SJCRH30 (cell line): ENCODE results near the gene GNB4. TPM values are rescaled to one million over a fixed set of nuclear protein-coding genes. Genes with fewer than 3 reads are reported as not detected.

Experiments
- DNase-seq, 2 experiments: peaks; one replicate each; pipeline ENCODE4 v3.0.0-alpha.2; 2015 to 2020
- H3K27ac ChIP-seq: fragments of 250-450 bp; sonication (Bioruptor Pico); 2 replicates; pipeline ENCODE4 v1.5.1; 2020; ENCODE audit warnings: mild to moderate bottlenecking, moderate library complexity
- H3K27me3 ChIP-seq: fragments of 250-450 bp; sonication (Bioruptor Pico); 2 replicates; pipeline ENCODE4 v1.5.1; 2020; ENCODE audit warnings: mild to moderate bottlenecking, moderate library complexity
- H3K36me3 ChIP-seq: fragments of 250-450 bp; sonication (Bioruptor Pico); 2 replicates; pipeline ENCODE4 v1.5.1; 2020; ENCODE audit warnings: mild to moderate bottlenecking, moderate library complexity
- H3K4me1 ChIP-seq: fragments of 250-450 bp; sonication (Bioruptor Pico); 2 replicates; pipeline ENCODE4 v1.5.1; 2020; ENCODE audit warnings: mild to moderate bottlenecking, moderate library complexity
- H3K4me3 ChIP-seq: fragments of 250-450 bp; sonication (Bioruptor Pico); 2 replicates; pipeline ENCODE4 v1.5.1; 2020; ENCODE audit warnings: mild to moderate bottlenecking, moderate library complexity
- H3K9me3 ChIP-seq: fragments of 250-450 bp; sonication (Bioruptor Pico); replicated peaks from 2 replicates; pipeline ENCODE4 v1.5.1; 2020; ENCODE audit warnings: mild to moderate bottlenecking, moderate library complexity
- total RNA-seq: library from RNA; depleted of rRNA; stranded (reverse); fragments of >200 nt; shearing (Covaris generic); gene quantifications from 2 replicates; pipeline ENCODE4 v1.2.3, GENCODE V29; 2014

Gene GNB4
- total RNA-seq, 1 experiment from 2014 or later, result 48.1 TPM

- H3K27me3 ChIP-seq, result no peaks in the 10 kb centered on the region
- no peaks in the 10 kb centered on the region for H3K4me1 ChIP-seq
- DNase-seq, result no peak
- no peaks in the 10 kb centered on the region for H3K9me3 ChIP-seq
- H3K36me3 ChIP-seq, result no peaks in the 10 kb centered on the region
- no peak overlapping the region for H3K27ac ChIP-seq
- no peak overlapping the region for H3K4me3 ChIP-seq
Observed at GRCh38 chr3:179452872-179453271, 1.6 kb upstream of the GNB4 start.

GRCh38 chr3:179452176-179452564 lies 900 bp upstream of the GNB4 start:
- Histone ChIP-seq H3K9me3 (no peaks in the 10 kb centered on the region), H3K4me1 (no peaks in the 10 kb centered on the region), H3K36me3 (no peaks in the 10 kb centered on the region), H3K4me3 (peak overlapping the region; percentile 73), H3K27me3 (no peaks in the 10 kb centered on the region), H3K27ac (no peak overlapping the region; the same call in 1 of the 2 replicates)
- DNase-seq, result peak; percentile 2 to 46

- H3K4me3 ChIP-seq, result peak overlapping the region; percentile 73
- H3K4me1 ChIP-seq, result no peaks in the 10 kb centered on the region
- no peaks in the 10 kb centered on the region for H3K36me3 ChIP-seq
- H3K27me3 ChIP-seq, result no peaks in the 10 kb centered on the region
- peak overlapping the region; percentile 46 for H3K27ac ChIP-seq
- peak; percentile 46 to 56 for DNase-seq
- H3K9me3 ChIP-seq, result no peaks in the 10 kb centered on the region
Observed at GRCh38 chr3:179450901-179451264, 387 bp downstream of the GNB4 start.

GRCh38 chr3:179450261-179450701 lies 989 bp downstream of the GNB4 start:
- Histone ChIP-seq H3K36me3 (no peaks in the 10 kb centered on the region), H3K27me3 (no peaks in the 10 kb centered on the region), H3K27ac (peak overlapping the region; percentile 46; the same call in 1 of the 2 replicates), H3K4me1 (no peaks in the 10 kb centered on the region), H3K9me3 (no peaks in the 10 kb centered on the region), H3K4me3 (peak overlapping the region; percentile 73)
- DNase-seq, result peak in 1 of 2 experiments; percentile 33

GRCh38 chr3:179449636-179450035 lies 1.6 kb downstream of the GNB4 start:
- Histone ChIP-seq H3K27me3 (no peaks in the 10 kb centered on the region), H3K9me3 (no peaks in the 10 kb centered on the region), H3K4me3 (peak overlapping the region; percentile 73), H3K27ac (peak overlapping the region; percentile 46; the same call in 1 of the 2 replicates), H3K4me1 (no peaks in the 10 kb centered on the region), H3K36me3 (no peaks in the 10 kb centered on the region)
- no peak for DNase-seq

- Histone ChIP-seq H3K9me3 (no peaks in the 10 kb centered on the region), H3K36me3 (0 out of 2 replicates have a peak, but pooled peaks cover 3% of the 10 kb centered on the region), H3K27me3 (no peaks in the 10 kb centered on the region), H3K27ac (no peak overlapping the region), H3K4me3 (no peak overlapping the region), H3K4me1 (no peaks in the 10 kb centered on the region)
- no peak for DNase-seq
Observed at GRCh38 chr3:179447251-179447650, 4.0 kb downstream of the GNB4 start.

- Histone ChIP-seq H3K4me1 (no peaks in the 10 kb centered on the region), H3K36me3 (0 out of 2 replicates have a peak, but pooled peaks cover 3% of the 10 kb centered on the region), H3K4me3 (no peak overlapping the region), H3K9me3 (no peaks in the 10 kb centered on the region), H3K27ac (no peak overlapping the region), H3K27me3 (no peaks in the 10 kb centered on the region)
- peak in 1 of 2 experiments; percentile 17 for DNase-seq
Observed at GRCh38 chr3:179446501-179446900, 4.8 kb downstream of the GNB4 start.

- H3K36me3 ChIP-seq, result peaks cover 3% of the 10 kb centered on the region; the same call in 1 of the 2 replicates
- H3K27ac ChIP-seq, result no peak overlapping the region
- H3K27me3 ChIP-seq, result no peaks in the 10 kb centered on the region
- no peaks in the 10 kb centered on the region for H3K4me1 ChIP-seq
- no peak for DNase-seq
- H3K9me3 ChIP-seq, result no peaks in the 10 kb centered on the region
- no peak overlapping the region for H3K4me3 ChIP-seq
Observed at GRCh38 chr3:179438841-179439240, 12.4 kb downstream of the GNB4 start.

GRCh38 chr3:179436517-179436916 lies 14.8 kb downstream of the GNB4 start:
- Histone ChIP-seq H3K4me1 (no peaks in the 10 kb centered on the region), H3K4me3 (no peak overlapping the region), H3K27ac (no peak overlapping the region), H3K9me3 (no peaks in the 10 kb centered on the region), H3K27me3 (no peaks in the 10 kb centered on the region), H3K36me3 (no peaks in the 10 kb centered on the region; the same call in 1 of the 2 replicates)
- DNase-seq, result no peak

GRCh38 chr3:179432451-179432850 lies 18.8 kb downstream of the GNB4 start:
- no peak for DNase-seq
- no peaks in the 10 kb centered on the region for H3K27me3 ChIP-seq
- H3K27ac ChIP-seq, result no peak overlapping the region
- H3K36me3 ChIP-seq, result no peaks in the 10 kb centered on the region
- H3K4me3 ChIP-seq, result no peak overlapping the region
- no peaks in the 10 kb centered on the region for H3K4me1 ChIP-seq
- H3K9me3 ChIP-seq, result no peaks in the 10 kb centered on the region

GRCh38 chr3:179432021-179432420 lies 19.2 kb downstream of the GNB4 start:
- Histone ChIP-seq H3K36me3 (no peaks in the 10 kb centered on the region), H3K4me3 (no peak overlapping the region), H3K27me3 (no peaks in the 10 kb centered on the region), H3K4me1 (no peaks in the 10 kb centered on the region), H3K9me3 (no peaks in the 10 kb centered on the region), H3K27ac (no peak overlapping the region)
- DNase-seq, result no peak

- Histone ChIP-seq H3K36me3 (peaks cover 3% of the 10 kb centered on the region; the same call in 1 of the 2 replicates), H3K4me3 (no peak overlapping the region), H3K9me3 (no peaks in the 10 kb centered on the region), H3K27ac (no peak overlapping the region), H3K4me1 (no peaks in the 10 kb centered on the region), H3K27me3 (no peaks in the 10 kb centered on the region)
- no peak for DNase-seq
Observed at GRCh38 chr3:179430277-179430870, 20.9 kb downstream of the GNB4 start.

GRCh38 chr3:179428876-179429548 lies 22.3 kb downstream of the GNB4 start:
- H3K9me3 ChIP-seq, result no peaks in the 10 kb centered on the region
- H3K4me3 ChIP-seq, result no peak overlapping the region
- peaks cover 5% of the 10 kb centered on the region; the same call in 1 of the 2 replicates for H3K36me3 ChIP-seq
- no peak for DNase-seq
- no peaks in the 10 kb centered on the region for H3K4me1 ChIP-seq
- H3K27ac ChIP-seq, result no peak overlapping the region
- H3K27me3 ChIP-seq, result no peaks in the 10 kb centered on the region

- Histone ChIP-seq H3K27ac (no peak overlapping the region), H3K27me3 (no peaks in the 10 kb centered on the region), H3K36me3 (peaks cover 9% of the 10 kb centered on the region), H3K9me3 (no peaks in the 10 kb centered on the region), H3K4me3 (no peak overlapping the region), H3K4me1 (no peaks in the 10 kb centered on the region)
- DNase-seq, result no peak
Observed at GRCh38 chr3:179425075-179425474, 26.2 kb downstream of the GNB4 start.

- no peak overlapping the region for H3K27ac ChIP-seq
- no peak overlapping the region for H3K4me3 ChIP-seq
- H3K4me1 ChIP-seq, result no peaks in the 10 kb centered on the region
- H3K36me3 ChIP-seq, result peaks cover 9% of the 10 kb centered on the region
- DNase-seq, result peak in 1 of 2 experiments; percentile 30
- no peaks in the 10 kb centered on the region for H3K9me3 ChIP-seq
- no peaks in the 10 kb centered on the region for H3K27me3 ChIP-seq
Observed at GRCh38 chr3:179421500-179421899, 29.8 kb downstream of the GNB4 start.
